Endothelial cell (in vitro differentiated cells): ENCODE measurements around the gene IL1RL1. TPM values are rescaled to one million over a fixed set of nuclear protein-coding genes. Genes with fewer than 3 reads are reported as not detected.

ENCODE experiments used
- DNase-seq: peaks from one replicate; pipeline ENCODE4 v3.0.0; 2021; ENCODE audit warnings: low spot score
- H3K27ac Mint-ChIP-seq: one replicate; pipeline ENCODE4 v1.8.0; 2021; ENCODE audit warnings: mixed read lengths, inconsistent platforms; ENCODE audit not compliant: unreplicated experiment
- H3K27me3 Mint-ChIP-seq: one replicate; pipeline ENCODE4 v1.8.0; 2021; ENCODE audit warnings: mild to moderate bottlenecking, moderate library complexity, mixed read lengths, inconsistent platforms; ENCODE audit not compliant: unreplicated experiment
- H3K36me3 Mint-ChIP-seq: one replicate; pipeline ENCODE4 v1.8.0; 2021; ENCODE audit warnings: mild to moderate bottlenecking, low read depth, mixed read lengths, inconsistent platforms; ENCODE audit not compliant: unreplicated experiment
- H3K4me1 Mint-ChIP-seq: one replicate; pipeline ENCODE4 v1.8.0; 2021; ENCODE audit warnings: mild to moderate bottlenecking, mixed read lengths, inconsistent platforms; ENCODE audit not compliant: unreplicated experiment
- H3K4me3 Mint-ChIP-seq: one replicate; pipeline ENCODE4 v1.8.0; 2021; ENCODE audit warnings: mild to moderate bottlenecking, mixed read lengths, inconsistent platforms; ENCODE audit not compliant: unreplicated experiment
- H3K9me3 Mint-ChIP-seq: one replicate; pipeline ENCODE4 v1.8.0; 2021; ENCODE audit warnings: mixed read lengths, inconsistent platforms; ENCODE audit not compliant: unreplicated experiment
- CTCF ChIP-seq: fragments of 200-600 bp; sonication (generic); IDR thresholded peaks from one replicate; pipeline ENCODE4 v1.5.0; 2021; ENCODE audit warnings: antibody characterized with exemption; ENCODE audit not compliant: unreplicated experiment
- total RNA-seq: library from RNA; stranded (reverse); fragmentation: NEBNext Ultra II Directional; extraction: Animal tissue kit (Norgen Biotek cat#: 25700); gene quantifications from one replicate; pipeline ENCODE4 v1.2.1, GENCODE V29; 2021; ENCODE audit not compliant: unreplicated experiment

Gene IL1RL1
- total RNA-seq, 1 donor from 2014 or later: 0.10 TPM

GRCh38 chr2:102385522-102385921 is 74.2 kb downstream of the IL1RL1 start:
- Mint-ChIP-seq H3K4me3 (no peak overlapping the region), H3K4me1 (no peaks in the 10 kb centered on the region), H3K9me3 (peaks cover 5% of the 10 kb centered on the region), H3K27ac (no peak overlapping the region), H3K36me3 (peaks cover 3% of the 10 kb centered on the region), H3K27me3 (peaks cover 2% of the 10 kb centered on the region)
- TF ChIP-seq CTCF: no peak
- no peak for DNase-seq

DNA sequence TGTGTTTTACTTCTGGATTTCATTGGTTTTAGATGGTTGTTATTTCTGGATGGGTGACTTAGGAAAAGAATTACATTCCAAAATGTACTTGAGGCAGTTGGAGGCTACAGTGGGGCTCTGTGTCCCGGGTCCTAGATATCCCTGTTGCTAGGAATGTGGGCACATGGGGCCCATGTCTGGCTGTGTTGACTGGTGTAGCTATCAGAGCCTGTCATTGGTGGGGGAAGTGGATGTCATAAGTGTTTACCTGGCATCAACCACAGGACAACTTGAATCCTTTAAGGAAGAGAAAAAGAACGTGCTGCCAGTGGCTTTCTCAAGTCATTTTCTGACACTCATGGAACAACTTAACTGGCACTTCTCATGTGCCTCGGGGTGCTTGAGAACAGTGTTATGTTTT is 74.6 kb downstream of the IL1RL1 start:
- TF ChIP-seq CTCF: no peak
- H3K36me3 Mint-ChIP-seq: peaks cover 3% of the 10 kb centered on the region
- H3K27me3 Mint-ChIP-seq: peaks cover 2% of the 10 kb centered on the region
- H3K4me3 Mint-ChIP-seq: no peak overlapping the region
- DNase-seq: no peak
- H3K27ac Mint-ChIP-seq: no peak overlapping the region
- peaks cover 5% of the 10 kb centered on the region for H3K9me3 Mint-ChIP-seq
- H3K4me1 Mint-ChIP-seq: no peaks in the 10 kb centered on the region

GRCh38 chr2:102386867-102387541 is 75.6 kb downstream of the IL1RL1 start:
- peaks cover 5% of the 10 kb centered on the region for H3K9me3 Mint-ChIP-seq
- no peak for DNase-seq
- no peak for TF ChIP-seq CTCF
- H3K4me3 Mint-ChIP-seq: no peak overlapping the region
- H3K4me1 Mint-ChIP-seq: no peaks in the 10 kb centered on the region
- H3K36me3 Mint-ChIP-seq: peaks cover 3% of the 10 kb centered on the region
- peaks cover 2% of the 10 kb centered on the region for H3K27me3 Mint-ChIP-seq
- no peak overlapping the region for H3K27ac Mint-ChIP-seq

DNA sequence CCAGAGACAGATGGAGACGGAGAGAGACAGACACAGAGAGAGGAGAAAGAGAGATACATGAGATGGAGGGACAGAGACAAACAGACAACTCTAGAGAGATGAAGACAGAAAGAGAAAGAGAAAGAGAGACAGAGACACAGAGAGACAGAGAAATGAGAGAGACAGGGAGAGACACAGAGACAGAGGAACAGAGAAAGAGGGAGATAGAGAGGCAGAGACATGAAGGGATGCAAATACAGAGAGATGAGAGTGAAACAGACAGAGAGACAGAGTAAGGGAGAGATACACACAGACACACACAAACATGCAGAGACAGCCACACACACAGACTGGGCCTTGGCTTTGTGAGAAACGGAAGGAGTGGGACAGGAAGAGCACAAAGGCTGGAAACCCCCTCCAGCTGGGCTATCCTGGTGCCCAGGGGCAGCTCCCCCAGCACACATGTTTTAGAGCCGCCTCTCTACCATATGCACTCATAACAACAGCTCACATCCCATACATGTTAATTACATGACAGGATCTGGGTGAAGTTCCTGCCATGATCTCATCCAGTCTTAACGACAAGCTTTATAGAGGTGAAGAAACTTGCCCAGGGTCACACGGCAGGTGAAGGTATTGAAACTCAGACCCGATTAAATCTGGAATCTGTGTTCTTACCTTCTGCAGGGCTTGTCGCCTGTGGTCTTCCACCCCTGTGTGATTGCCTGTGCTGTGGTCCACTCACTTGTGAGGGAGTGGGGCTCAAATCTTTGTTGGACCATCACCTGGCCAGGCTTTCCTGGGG is 76.6 kb downstream of the IL1RL1 start:
- Mint-ChIP-seq H3K27ac (no peak overlapping the region), H3K4me3 (no peak overlapping the region), H3K9me3 (peaks cover 5% of the 10 kb centered on the region), H3K36me3 (peaks cover 3% of the 10 kb centered on the region), H3K27me3 (peaks cover 2% of the 10 kb centered on the region), H3K4me1 (no peaks in the 10 kb centered on the region)
- DNase-seq: no peak
- no peak for TF ChIP-seq CTCF

GRCh38 chr2:102391565-102391964 is 80.2 kb downstream of the IL1RL1 start:
- DNase-seq: no peak
- Mint-ChIP-seq H3K36me3 (peaks cover under 1% of the 10 kb centered on the region), H3K27ac (no peak overlapping the region), H3K4me3 (no peak overlapping the region), H3K9me3 (no peaks in the 10 kb centered on the region), H3K4me1 (no peaks in the 10 kb centered on the region), H3K27me3 (peaks cover 2% of the 10 kb centered on the region)
- TF ChIP-seq CTCF: no peak
